ENCODE results near the gene IQGAP2. TPM values are rescaled to one million over a fixed set of nuclear protein-coding genes. Genes with fewer than 3 reads are reported as not detected.

Gene IQGAP2
- total RNA-seq, 1 experiment from 2014 or later = 13.4 TPM

- intact Hi-C loops (cut with micrococcal nuclease; ENCODE audit: unreplicated experiment) = loop anchor here (1.0 to 5.0 kb wide), 2 partner anchors 53 to 179 kb away; no protein-coding TSS in a partner anchor
- TF ChIP-seq, protein P1, sequence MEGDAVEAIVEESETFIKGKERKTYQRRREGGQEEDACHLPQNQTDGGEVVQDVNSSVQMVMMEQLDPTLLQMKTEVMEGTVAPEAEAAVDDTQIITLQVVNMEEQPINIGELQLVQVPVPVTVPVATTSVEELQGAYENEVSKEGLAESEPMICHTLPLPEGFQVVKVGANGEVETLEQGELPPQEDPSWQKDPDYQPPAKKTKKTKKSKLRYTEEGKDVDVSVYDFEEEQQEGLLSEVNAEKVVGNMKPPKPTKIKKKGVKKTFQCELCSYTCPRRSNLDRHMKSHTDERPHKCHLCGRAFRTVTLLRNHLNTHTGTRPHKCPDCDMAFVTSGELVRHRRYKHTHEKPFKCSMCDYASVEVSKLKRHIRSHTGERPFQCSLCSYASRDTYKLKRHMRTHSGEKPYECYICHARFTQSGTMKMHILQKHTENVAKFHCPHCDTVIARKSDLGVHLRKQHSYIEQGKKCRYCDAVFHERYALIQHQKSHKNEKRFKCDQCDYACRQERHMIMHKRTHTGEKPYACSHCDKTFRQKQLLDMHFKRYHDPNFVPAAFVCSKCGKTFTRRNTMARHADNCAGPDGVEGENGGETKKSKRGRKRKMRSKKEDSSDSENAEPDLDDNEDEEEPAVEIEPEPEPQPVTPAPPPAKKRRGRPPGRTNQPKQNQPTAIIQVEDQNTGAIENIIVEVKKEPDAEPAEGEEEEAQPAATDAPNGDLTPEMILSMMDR (IDR thresholded peaks at IDR 0.05; ENCODE audit: unreplicated experiment) = no peak
- CTCF ChIA-PET = interaction anchor here (0.5 to 2.5 kb wide), 8 partner anchors 11 to 179 kb away, joined by 3 to 14 read pairs (median 4); no protein-coding TSS in a partner anchor
- Mint-ChIP-seq H3K36me3 (ENCODE audit: insufficient read depth, unreplicated experiment) (peaks cover 25% of the 10 kb centered on the region), H3K4me3 (ENCODE audit: low read depth, unreplicated experiment) (peak overlapping the region; percentile 90), H3K4me1 (ENCODE audit: low read depth, unreplicated experiment) (peaks cover 10% of the 10 kb centered on the region), H3K27me3 (ENCODE audit: unreplicated experiment) (peaks cover 39% of the 10 kb centered on the region), H3K27ac (ENCODE audit: unreplicated experiment) (no peak overlapping the region), H3K9me3 (ENCODE audit: low read depth, unreplicated experiment) (no peaks in the 10 kb centered on the region)
- no peak for DNase-seq
- no TSS peak for BruUV-seq (replicated peaks)
Observed at GRCh38 chr5:76404223-76405211, 1.4 kb downstream of the IQGAP2 start.

DNA sequence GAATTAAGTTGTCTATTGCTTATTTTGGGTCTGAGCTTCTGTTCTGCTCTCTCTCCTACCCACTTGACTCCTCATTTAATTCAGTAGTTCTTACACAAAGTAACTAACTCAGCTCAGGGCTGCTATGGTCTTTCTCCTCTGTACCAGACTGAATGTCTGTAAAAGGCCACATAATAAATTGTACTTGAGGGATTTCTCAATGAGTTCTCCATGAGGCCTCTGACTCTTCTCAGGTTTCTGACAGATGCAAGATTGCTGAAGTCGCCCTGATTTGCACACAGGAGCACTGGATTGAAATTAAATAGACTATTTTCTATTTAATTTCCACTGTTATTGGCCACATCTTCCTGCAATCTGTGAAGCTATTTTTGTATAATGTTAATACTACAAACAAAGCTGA, 2.9 kb downstream of the IQGAP2 start:
- Mint-ChIP-seq H3K36me3 (ENCODE audit: insufficient read depth, unreplicated experiment) (peaks cover 25% of the 10 kb centered on the region), H3K27ac (ENCODE audit: unreplicated experiment) (no peak overlapping the region), H3K4me3 (ENCODE audit: low read depth, unreplicated experiment) (no peak overlapping the region), H3K27me3 (ENCODE audit: unreplicated experiment) (peaks cover 42% of the 10 kb centered on the region), H3K4me1 (ENCODE audit: low read depth, unreplicated experiment) (peaks cover 10% of the 10 kb centered on the region), H3K9me3 (ENCODE audit: low read depth, unreplicated experiment) (no peaks in the 10 kb centered on the region)
- no TSS peak for BruUV-seq (replicated peaks)
- TF ChIP-seq, protein P1 (IDR thresholded peaks at IDR 0.05; ENCODE audit: unreplicated experiment) = no peak
- intact Hi-C loops (cut with micrococcal nuclease; ENCODE audit: unreplicated experiment) = no loop called here
- DNase-seq = no peak
- CTCF ChIA-PET = interaction anchor here (0.6 to 0.9 kb wide), 2 partner anchors 68 to 138 kb away, joined by 3 read pairs; no protein-coding TSS in a partner anchor

- Mint-ChIP-seq H3K4me3 (ENCODE audit: low read depth, unreplicated experiment) (no peak overlapping the region), H3K4me1 (ENCODE audit: low read depth, unreplicated experiment) (peaks cover 10% of the 10 kb centered on the region), H3K27me3 (ENCODE audit: unreplicated experiment) (peaks cover 35% of the 10 kb centered on the region), H3K36me3 (ENCODE audit: insufficient read depth, unreplicated experiment) (peaks cover 25% of the 10 kb centered on the region), H3K27ac (ENCODE audit: unreplicated experiment) (no peak overlapping the region), H3K9me3 (ENCODE audit: low read depth, unreplicated experiment) (no peaks in the 10 kb centered on the region)
- CTCF ChIA-PET = interaction anchor here (0.6 to 0.9 kb wide), 3 partner anchors 61 to 858 kb away, joined by 3 read pairs; no protein-coding TSS in a partner anchor
- no TSS peak for BruUV-seq (replicated peaks)
- intact Hi-C loops (cut with micrococcal nuclease; ENCODE audit: unreplicated experiment) = no loop called here
- TF ChIP-seq, protein P1 (IDR thresholded peaks at IDR 0.05; ENCODE audit: unreplicated experiment) = no peak
- DNase-seq = no peak
Observed at GRCh38 chr5:76406673-76407072, 3.6 kb downstream of the IQGAP2 start.

DNA sequence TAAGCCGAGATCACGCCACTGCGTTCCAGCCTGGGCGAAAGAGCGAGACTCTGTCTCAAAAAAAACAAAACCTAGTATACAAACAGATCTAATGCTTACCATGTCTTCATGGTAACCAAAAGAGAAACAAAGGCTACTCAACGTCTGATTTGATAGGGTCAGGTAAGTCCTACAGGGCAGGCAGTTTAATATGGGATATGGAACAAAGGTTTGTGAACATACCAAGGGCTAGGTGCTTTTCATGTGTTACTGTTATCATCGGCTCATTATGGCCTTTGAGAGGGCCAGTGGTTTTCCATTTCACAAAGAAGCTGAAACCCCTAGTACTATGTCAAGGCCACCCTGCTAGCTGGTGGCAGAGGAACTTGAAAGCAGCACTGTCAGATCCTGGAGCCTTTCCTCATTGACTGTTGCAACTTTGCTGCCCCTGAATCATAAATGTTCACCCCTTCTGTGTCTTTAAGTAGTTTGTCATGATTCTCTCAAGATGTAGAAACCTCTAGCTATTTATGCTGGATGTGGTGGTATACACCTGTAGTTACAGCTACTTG, 5.1 kb downstream of the IQGAP2 start:
- Mint-ChIP-seq H3K27ac (ENCODE audit: unreplicated experiment) (no peak overlapping the region), H3K9me3 (ENCODE audit: low read depth, unreplicated experiment) (no peaks in the 10 kb centered on the region), H3K4me3 (ENCODE audit: low read depth, unreplicated experiment) (no peak overlapping the region), H3K36me3 (ENCODE audit: insufficient read depth, unreplicated experiment) (peaks cover 13% of the 10 kb centered on the region), H3K27me3 (ENCODE audit: unreplicated experiment) (peaks cover 20% of the 10 kb centered on the region), H3K4me1 (ENCODE audit: low read depth, unreplicated experiment) (no peaks in the 10 kb centered on the region)
- TF ChIP-seq, protein P1 (IDR thresholded peaks at IDR 0.05; ENCODE audit: unreplicated experiment) = no peak
- intact Hi-C loops (cut with micrococcal nuclease; ENCODE audit: unreplicated experiment) = no loop called here
- CTCF ChIA-PET = interaction anchor here (0.8 kb wide), 1 partner anchor 139 kb away, joined by 3 read pairs; no protein-coding TSS in a partner anchor
- no peak for DNase-seq
- BruUV-seq (replicated peaks) = no TSS peak

Data from Calu3 (cell line).